C4-2B (cell line): ENCODE results near the gene FRMD4A.

Source experiments
- H3K27ac ChIP-seq: fragments of 450-650 bp; 2 replicates; pipeline ENCODE4 v1.5.1; 2017
- CTCF ChIP-seq: fragments of 450-650 bp; conservative IDR thresholded peaks from 2 replicates; pipeline ENCODE4 v1.5.1; 2017; ENCODE audit warnings: mild to moderate bottlenecking
- ZFX ChIP-seq: fragments of 450-650 bp; IDR thresholded peaks from 2 replicates; pipeline ENCODE4 v1.6.1; 2017

The FRMD4A gene

GRCh38 chr10:13827076-13827797 is 503.5 kb downstream of the FRMD4A start:
- TF ChIP-seq ZFX (no peak), CTCF (no peak)
- no peak overlapping the region for H3K27ac ChIP-seq

GRCh38 chr10:13823709-13824405 is 506.9 kb downstream of the FRMD4A start:
- no peak overlapping the region for H3K27ac ChIP-seq
- TF ChIP-seq CTCF (no peak), ZFX (no peak)

GRCh38 chr10:13823096-13823708 is 507.5 kb downstream of the FRMD4A start:
- H3K27ac ChIP-seq, result no peak overlapping the region
- TF ChIP-seq CTCF, result no peak
- TF ChIP-seq ZFX, result no peak

- no peak overlapping the region for H3K27ac ChIP-seq
- TF ChIP-seq CTCF (no peak), ZFX (no peak)
Measured at GRCh38 chr10:13822490-13822889, 508.2 kb downstream of the FRMD4A start.

- H3K27ac ChIP-seq, result no peak overlapping the region
- TF ChIP-seq ZFX (no peak), CTCF (no peak)
Measured at GRCh38 chr10:13820964-13821337, 509.8 kb downstream of the FRMD4A start.

GRCh38 chr10:13820119-13820963 is 510.4 kb downstream of the FRMD4A start:
- TF ChIP-seq CTCF (no peak), ZFX (no peak)
- no peak overlapping the region for H3K27ac ChIP-seq
